NCI-H460 (cell line): Measurements from ENCODE around the gene MAP3K21. TPM values are rescaled to one million over a fixed set of nuclear protein-coding genes. Genes with fewer than 3 reads are reported as not detected.

ENCODE experiments used
- DNase-seq: peaks from one replicate; pipeline ENCODE4 v3.0.0-alpha.2; 2016; ENCODE audit warnings: low read depth; ENCODE audit errors: extremely low read depth
- polyA plus RNA-seq: library from polyadenylated mRNA; depleted of rRNA; stranded (reverse); fragments of >200 nt; gene quantifications from 2 replicates; pipeline ENCODE4 v1.2.3, GENCODE V29; 2014; cell fraction: nucleus; rRNA removed
- total RNA-seq: library from RNA; depleted of rRNA; stranded (reverse); fragments of >200 nt; shearing (Covaris generic); gene quantifications from 2 replicates; pipeline ENCODE4 v1.2.3, GENCODE V29; 2014; rRNA removed

MAP3K21 gene
- 21.6 and 22.9 TPM in 2 replicates for total RNA-seq
- polyA plus RNA-seq = 33.7 and 41.0 TPM in 2 replicates

DNA sequence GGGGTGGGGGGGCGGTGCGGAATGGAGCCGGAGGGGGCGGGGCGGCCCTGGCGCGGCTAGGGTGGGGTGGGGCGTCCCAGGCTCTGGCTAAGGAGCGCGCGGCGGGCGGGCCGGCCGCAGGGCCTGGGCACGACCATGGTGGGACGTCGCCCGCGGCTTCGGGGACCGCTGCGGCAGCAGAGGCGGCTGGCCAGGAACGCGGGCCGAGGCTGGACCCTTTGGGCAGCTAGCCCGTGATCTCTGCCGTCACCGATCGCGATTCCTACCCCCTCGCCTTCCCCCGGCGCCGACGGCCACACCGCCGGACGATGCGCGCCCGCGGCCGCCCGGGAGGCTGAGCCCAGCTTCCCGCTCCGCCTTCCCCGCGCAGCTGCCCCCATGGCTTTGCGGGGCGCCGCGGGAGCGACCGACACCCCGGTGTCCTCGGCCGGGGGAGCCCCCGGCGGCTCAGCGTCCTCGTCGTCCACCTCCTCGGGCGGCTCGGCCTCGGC is at the start of gene MAP3K21:
TSS of gene MAP3K21 (plus strand) at position 74 of the 491 bp plus-strand sequence. CDS start at position 379, 305 bp downstream.
- DNase-seq = no peak

GRCh38 chr1:233278631-233279030 is 48.9 kb upstream of the MAP3K21 start:
- no peak for DNase-seq

DNA sequence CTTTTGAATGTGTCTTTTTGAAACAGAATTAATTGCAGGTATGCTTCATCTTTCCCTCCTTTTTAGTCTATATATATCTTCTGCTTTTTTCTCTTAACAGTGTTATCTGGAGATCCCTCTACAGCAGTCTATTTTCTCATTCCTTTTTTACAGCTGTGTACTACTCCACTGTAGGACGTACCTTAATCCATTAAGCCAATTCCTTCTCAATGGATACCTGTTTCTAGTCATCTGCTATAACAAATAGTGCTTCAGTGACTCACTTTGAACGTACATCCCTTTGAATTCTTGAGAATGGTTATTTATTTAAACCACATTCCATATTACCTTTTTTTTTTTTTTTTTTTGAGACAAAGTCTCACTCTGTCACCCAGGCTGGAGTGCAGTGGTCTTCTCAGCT is 47.6 kb upstream of the MAP3K21 start:
- DNase-seq = no peak

DNA sequence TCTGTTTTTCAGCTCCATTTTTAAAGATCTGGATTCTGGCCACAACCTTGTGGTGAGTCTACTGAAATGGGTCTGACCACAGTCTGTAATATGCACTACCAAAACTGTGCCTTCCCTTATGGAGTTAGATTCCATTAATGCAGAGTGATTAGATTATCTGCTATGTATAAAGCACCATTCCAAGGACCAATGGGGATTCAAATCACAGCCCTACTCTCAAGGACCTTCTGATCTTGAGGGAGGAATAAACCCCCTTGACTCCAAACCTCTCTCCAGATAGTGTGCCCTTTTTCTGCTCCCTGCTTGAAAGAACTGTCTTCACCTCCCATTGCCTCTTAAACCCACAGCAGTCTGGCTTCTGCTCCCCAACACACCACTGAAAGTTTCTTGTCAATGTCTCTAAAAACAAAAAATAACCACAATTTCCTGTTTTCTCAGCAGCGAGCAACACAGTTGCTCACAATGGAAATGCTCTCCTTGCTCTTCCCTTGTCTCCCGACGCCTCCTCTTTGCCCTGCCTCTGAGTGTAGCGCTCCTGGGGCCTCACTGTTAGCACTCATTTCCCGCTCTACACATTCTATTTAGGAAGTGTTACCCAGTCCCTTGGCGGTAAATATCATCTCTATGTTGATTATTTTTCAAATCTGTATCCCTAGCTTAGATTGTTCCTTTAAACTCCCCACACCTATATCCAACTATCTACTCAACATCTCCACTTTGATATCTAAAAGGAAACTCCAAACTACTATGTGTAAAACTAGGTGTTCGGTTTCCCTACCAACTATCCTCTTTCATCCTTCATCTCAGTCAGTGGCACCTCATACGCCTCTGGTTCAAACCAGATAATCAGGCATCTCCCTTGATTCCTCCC is 45.6 kb upstream of the MAP3K21 start:
- DNase-seq = no peak

GRCh38 chr1:233282582-233282886 is 45.0 kb upstream of the MAP3K21 start:
- no peak for DNase-seq

GRCh38 chr1:233289676-233290075 is 37.8 kb upstream of the MAP3K21 start:
- no peak for DNase-seq

GRCh38 chr1:233290396-233291034 is 37.0 kb upstream of the MAP3K21 start:
- DNase-seq = no peak

GRCh38 chr1:233293556-233294446 is 33.7 kb upstream of the MAP3K21 start:
- DNase-seq = no peak

GRCh38 chr1:233294913-233295236 is 32.6 kb upstream of the MAP3K21 start:
- peak; percentile 36 for DNase-seq

DNA sequence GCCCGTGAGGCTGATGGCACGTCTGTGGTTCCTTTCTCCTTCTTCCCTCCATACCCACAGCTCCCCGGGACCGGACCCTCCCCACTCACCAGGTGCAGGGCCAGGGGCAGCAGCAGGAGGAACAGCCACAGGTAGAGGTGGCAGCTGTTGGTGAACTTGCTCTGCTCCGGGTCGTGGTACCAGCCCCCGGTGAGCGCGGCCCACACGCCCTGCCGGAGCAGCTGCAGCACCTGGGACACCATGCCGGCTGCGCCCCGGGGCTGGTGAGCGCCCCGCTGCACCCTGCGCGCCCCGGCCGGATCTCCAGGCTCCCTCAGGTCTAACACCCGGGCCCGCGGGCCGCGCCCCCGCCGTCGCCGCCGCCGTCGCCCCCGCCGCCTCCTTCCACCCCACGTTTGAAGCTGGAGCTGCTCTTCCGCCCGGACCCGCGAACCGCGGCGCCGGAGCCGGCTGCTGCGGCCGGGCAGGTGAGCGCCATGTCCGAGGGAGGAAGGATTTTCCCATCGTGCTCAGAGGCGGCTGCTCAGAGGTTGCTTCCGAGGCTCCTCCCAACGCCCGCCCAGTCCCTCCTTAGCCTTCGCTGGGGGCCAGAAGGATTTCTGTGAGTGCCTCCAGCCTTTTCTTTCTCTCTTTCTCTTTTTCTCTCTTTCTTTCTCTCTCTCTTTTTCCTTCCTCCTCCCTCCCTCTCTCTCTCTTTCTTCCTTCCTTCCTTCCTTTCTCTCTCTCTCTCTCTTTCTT is 32.1 kb upstream of the MAP3K21 start, which contains the start of gene PCNX2:
TSS of gene PCNX2 (minus strand) at position 489 of the 738 bp plus-strand sequence. CDS start at position 242, 247 bp downstream.
- DNase-seq = peak; percentile 34

- no peak for DNase-seq
Measured at GRCh38 chr1:233295975-233296322, 31.6 kb upstream of the MAP3K21 start.

GRCh38 chr1:233299450-233299849 is 28.1 kb upstream of the MAP3K21 start:
- DNase-seq = no peak

- no peak for DNase-seq
Measured at GRCh38 chr1:233300326-233300725, 27.2 kb upstream of the MAP3K21 start.

GRCh38 chr1:233304489-233305102 is 22.9 kb upstream of the MAP3K21 start:
- peak; percentile 48 for DNase-seq

DNA sequence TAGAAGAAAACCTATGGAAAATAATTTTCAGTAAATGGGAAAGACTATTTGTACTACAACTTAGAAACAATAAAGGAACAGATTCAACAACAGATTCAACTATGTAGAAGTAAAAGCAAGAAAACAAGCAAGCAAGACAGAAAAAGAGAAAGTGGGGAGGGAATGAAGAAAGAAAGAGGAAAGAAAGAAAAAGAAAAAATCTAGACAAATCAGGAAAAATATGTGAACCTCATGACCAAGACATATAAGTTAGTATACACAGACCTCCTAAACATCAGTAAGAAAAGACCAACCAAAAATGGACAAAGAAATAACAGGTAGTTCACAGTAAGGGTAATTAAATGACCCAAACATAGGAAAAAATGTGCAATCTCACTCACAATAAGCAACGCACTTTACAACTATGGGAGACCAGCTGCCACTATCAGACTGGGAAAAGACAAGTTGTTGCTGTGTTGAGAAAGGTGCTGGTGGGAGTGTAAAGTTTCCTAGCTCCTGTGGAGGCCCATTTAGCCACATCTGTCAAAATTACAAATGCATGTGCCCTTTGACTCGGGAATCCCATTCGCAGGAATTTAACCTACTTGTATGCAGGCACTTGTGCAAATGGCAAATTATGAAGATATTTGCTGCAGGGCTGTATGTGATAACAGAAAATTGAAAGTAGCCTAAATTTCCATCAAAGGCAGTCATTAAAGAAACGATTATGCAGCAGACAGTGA is 13.9 kb upstream of the MAP3K21 start:
- DNase-seq = no peak

- no peak for DNase-seq
Measured at GRCh38 chr1:233315718-233316301, 11.7 kb upstream of the MAP3K21 start.

DNA sequence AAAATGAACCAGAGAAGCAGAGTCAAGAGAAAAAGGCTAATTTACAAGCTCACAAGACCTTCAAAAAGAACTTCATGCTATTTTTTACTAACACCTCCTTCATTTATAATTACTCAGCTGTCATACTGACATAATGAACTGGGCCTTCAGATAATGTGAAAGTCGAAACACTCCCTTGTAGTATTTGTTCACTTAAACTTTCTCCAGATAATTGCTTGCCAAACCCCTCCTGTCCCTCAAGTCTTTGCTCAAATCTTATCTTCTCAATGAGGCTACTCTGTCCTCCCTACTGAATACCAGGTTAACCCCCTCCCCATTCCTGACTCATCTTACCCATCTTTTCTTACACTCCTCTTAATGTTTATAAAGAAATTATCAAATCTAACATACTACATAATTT is 11.1 kb upstream of the MAP3K21 start:
- DNase-seq = no peak

DNA sequence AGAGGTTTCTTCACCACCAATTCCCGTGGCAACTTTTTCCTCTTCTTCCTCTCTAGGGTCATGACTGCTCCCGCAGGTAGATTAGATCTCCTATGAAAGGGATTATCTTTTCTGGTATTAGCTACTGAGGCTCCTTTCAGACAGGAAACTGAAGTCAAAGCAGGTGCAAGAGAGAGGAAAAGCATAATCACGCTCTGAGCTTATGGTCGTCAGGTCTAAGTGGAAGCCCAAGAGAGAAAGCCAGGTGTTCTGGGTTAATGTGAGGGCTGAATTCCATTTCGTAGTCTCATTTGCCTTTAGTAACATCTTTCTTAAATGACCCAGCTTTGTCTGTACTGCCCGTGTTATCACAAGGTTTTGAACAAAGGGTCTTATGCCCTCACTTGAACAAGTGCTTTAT is 8.3 kb upstream of the MAP3K21 start:
- no peak for DNase-seq

DNA sequence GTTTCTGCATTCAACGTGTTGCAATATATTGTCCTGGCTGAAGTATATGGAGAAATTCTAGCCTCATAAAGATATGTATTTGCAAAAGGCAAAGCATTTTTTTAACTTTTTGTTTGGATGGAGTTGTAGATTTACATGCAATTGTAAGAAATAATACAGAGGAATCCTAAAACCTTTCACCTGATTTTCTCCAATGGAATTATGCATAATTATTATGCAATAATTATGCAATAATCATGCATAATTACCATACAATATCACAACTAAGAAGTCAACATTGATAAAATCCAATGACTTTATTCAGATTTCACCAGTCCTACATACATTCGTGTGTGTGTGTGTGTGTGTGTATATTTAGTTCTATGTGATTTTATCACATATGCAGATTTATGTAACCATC is 7.5 kb upstream of the MAP3K21 start:
- DNase-seq = no peak
